GM19438 (cell line): Measurements from ENCODE around the gene PTGS1.
"Not testable (repeated sequence)": the region's sequence is repeated elsewhere in the genome, so short reads cannot be mapped to it uniquely, and the experiment has no call there.

Source experiments
- ATAC-seq: cut with Tn5 transposase; IDR thresholded peaks from one replicate; pipeline ENCODE4 v1.9.1; 2021; ENCODE audit warnings: low read depth; ENCODE audit not compliant: unreplicated experiment

PTGS1 gene

GRCh38 chr9:122370869-122371755, at the start of gene PTGS1:
Gene PTGS1, plus strand, starts transcription at chr9:122371024. Its CDS starts 61 bp downstream, at chr9:122371085.
- peak; percentile 68 for ATAC-seq

- no peak for ATAC-seq
Observed at GRCh38 chr9:122322553-122322952, 48.3 kb upstream of the PTGS1 start.

GRCh38 chr9:122324665-122325064, 46.2 kb upstream of the PTGS1 start:
- ATAC-seq, result not testable (repeated sequence)

GRCh38 chr9:122325124-122325523, 45.7 kb upstream of the PTGS1 start:
- no peak for ATAC-seq

GRCh38 chr9:122327175-122327574, 43.6 kb upstream of the PTGS1 start:
- ATAC-seq, result no peak

- ATAC-seq, result no peak
Observed at GRCh38 chr9:122329597-122329996, 41.2 kb upstream of the PTGS1 start.

- ATAC-seq, result not testable (repeated sequence)
Observed at GRCh38 chr9:122330466-122330865, 40.4 kb upstream of the PTGS1 start.

GRCh38 chr9:122331523-122331927, 39.3 kb upstream of the PTGS1 start:
- ATAC-seq, result no peak

GRCh38 chr9:122332083-122332482, 38.7 kb upstream of the PTGS1 start:
- no peak for ATAC-seq

GRCh38 chr9:122332644-122333043, 38.2 kb upstream of the PTGS1 start:
- no peak for ATAC-seq

GRCh38 chr9:122333169-122333808, 37.5 kb upstream of the PTGS1 start:
- ATAC-seq, result no peak

- no peak for ATAC-seq
Observed at GRCh38 chr9:122334916-122335315, 35.9 kb upstream of the PTGS1 start.

- ATAC-seq, result no peak
Observed at GRCh38 chr9:122336189-122336588, 34.6 kb upstream of the PTGS1 start.

- no peak for ATAC-seq
Observed at GRCh38 chr9:122336866-122337555, 33.8 kb upstream of the PTGS1 start.

GRCh38 chr9:122337556-122337929, 33.3 kb upstream of the PTGS1 start:
- ATAC-seq, result no peak

- ATAC-seq, result no peak
Observed at GRCh38 chr9:122338536-122338935, 32.3 kb upstream of the PTGS1 start.

GRCh38 chr9:122338994-122339393, 31.8 kb upstream of the PTGS1 start:
- ATAC-seq, result no peak

- ATAC-seq, result no peak
Observed at GRCh38 chr9:122339579-122339978, 31.2 kb upstream of the PTGS1 start.

GRCh38 chr9:122340161-122340560, 30.7 kb upstream of the PTGS1 start:
- no peak for ATAC-seq

GRCh38 chr9:122342323-122343050, 28.3 kb upstream of the PTGS1 start:
- no peak for ATAC-seq
